SK-N-DZ (cell line): ENCODE data around the gene TRIM44.
"Not testable (repeated sequence)": the region's sequence is repeated elsewhere in the genome, so short reads cannot be mapped to it uniquely, and the experiment has no call there.

Experiments
- DNase-seq: peaks from one replicate; pipeline ENCODE4 v3.0.0-alpha.2; 2015; ENCODE audit warnings: low spot score

The TRIM44 gene

DNA sequence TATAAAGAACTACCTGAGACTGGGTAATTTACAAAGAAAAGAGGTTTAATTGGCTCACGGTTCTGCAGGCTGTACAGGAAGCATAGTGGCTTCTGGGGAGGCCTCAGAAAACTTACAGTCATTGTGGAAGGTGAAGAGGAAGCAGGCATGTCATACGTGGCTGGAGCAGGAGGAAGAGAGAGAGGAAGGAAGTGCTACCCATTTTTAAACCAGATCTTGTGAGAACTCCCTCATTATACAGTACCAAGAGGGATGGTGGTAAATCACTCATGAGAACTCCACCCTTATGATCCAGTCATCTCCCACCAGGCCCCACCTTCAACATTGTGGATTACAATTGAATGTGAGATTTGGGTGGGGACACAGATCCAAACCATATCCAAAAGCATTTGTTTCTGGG is 53.1 kb downstream of the TRIM44 start:
- DNase-seq, result not testable (repeated sequence)

DNA sequence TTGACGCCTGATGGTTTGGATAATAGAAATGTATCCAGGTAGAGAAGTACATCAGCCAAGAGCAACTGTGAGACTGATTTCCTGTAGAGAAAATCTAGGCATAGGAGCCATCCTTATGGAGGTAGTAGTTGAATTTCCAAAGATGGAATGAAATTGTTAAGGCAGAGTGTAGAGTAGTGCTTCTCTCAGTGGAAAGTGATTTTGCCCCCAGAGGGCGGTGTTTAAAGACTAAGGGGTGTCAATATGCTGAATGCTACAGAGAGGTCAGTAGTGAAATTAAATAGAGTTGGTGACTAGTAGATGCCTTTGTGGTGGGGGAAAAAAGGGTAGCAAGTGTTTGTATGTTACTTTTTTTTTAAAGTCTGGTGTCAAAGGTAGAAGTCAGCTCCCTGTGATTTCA is 54.5 kb downstream of the TRIM44 start:
- DNase-seq, result no peak

DNA sequence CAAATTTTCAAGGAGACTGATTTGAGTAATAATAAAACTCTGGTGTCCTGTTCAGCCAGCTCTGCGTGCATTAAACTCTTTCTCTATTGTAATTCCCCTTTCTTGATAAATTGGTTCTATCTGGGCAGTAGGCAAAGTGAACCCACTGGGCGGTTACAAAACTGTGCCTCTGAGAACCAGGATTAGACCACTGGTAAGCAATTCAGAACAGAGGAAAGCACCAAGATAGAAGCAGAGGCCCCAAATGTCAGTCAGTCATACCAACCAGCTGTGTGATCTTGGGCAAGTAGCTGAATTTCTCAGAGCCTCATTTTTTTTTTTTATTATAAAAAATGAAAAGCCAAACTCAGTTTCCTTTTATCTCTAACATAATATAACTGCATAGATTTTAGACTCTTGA is 54.9 kb downstream of the TRIM44 start:
- DNase-seq, result no peak

DNA sequence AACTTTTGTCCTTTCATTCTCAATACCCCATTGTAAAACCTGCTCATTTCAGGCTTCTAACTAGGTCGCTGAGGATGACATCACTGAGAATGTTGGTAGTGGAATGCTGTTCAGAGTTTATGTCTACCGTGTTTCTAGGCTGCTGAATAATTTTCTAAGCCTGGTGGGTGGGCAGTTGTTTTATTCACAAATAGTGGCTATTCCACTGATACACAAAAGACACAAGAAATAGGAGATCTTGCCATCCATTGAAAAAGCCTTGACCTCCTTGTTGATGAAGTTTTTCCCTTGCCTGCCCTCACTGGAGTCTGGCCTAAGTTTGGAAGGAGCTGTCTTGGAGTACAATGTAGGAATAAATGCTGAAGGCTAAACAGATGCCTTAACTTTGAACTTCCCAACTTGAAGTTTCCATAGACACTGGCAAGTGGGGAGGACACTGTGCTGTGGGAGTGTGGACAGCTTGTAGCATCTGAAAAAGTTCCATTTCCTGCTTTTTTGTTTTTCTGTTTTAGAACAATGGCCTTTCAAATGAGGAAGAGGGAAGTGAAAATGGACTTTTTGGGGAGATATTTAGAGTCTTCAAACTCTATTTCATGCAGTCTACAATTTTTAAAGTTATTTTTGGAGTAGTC is 59.2 kb downstream of the TRIM44 start:
- no peak for DNase-seq

DNA sequence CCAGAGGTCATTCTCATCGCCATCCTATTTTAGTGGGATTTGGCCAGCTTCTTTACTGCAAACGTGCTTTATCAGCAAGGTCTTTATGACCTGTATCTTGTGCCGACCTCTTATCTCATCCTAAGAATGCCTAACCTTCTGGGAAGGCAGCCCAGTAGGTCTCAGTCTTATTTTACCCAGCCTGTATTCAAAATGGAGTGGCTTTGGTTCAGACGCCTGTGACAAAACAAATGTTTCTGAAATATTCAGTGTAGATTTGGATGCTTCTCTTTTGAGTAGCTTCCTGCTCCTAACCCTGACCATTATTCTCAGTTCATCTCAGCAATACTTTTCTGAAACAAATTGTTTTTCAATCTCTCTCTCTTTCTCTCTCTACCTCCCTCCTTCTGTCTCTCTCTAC is 60.1 kb downstream of the TRIM44 start:
- no peak for DNase-seq

DNA sequence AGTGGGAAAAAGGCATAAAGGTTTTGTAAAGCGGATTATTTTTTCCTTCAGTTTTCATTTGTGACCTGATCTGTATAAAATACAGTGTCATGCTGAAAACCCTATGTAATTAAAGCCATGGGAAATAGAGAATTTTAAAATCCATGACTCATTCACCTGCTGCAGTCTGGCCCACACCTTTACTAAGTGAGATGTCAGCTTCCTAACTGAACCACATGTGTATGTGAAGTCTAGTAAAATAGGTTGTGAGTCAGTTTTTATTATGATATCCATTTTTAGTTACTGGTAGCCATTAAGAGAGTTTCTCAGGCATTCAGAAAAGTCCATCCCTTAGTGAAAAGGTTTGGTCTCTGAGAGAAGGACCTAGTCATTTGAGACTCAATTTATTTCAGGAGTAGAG is 60.9 kb downstream of the TRIM44 start:
- DNase-seq, result no peak

DNA sequence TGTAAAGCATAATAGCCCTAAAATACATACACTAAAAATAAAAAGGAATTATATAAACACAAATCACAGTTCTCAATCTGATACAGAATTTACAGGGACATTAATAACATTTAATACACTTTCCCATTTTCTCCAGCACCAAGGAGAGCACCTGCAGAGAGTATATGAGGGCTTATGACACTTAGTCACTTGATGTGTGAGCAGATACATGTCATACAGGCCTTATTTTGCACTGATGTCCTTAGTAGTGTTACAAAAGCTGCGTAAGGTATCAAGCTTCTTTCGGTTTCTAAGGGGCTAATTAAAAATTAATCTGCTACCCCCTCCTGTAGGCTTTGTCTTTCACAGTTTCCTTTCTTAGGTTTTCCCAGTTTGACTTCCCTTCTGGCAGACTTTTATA is 61.3 kb downstream of the TRIM44 start:
- no peak for DNase-seq

DNA sequence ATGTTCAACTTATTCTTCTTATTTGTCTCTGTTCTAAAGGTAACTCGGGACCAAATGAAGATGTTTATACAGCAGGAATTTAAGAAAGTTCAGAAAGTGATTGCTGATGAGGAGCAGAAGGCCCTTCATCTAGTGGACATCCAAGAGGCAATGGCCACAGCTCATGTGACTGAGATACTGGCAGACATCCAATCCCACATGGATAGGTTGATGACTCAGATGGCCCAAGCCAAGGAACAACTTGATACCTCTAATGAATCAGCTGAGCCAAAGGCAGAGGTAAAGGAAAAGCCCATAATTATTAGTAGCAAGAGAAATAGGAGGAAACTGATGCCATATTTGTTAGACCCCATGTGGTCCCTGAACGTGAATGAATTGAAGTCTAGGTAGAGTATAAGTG is 63.3 kb downstream of the TRIM44 start:
- DNase-seq, result no peak

DNA sequence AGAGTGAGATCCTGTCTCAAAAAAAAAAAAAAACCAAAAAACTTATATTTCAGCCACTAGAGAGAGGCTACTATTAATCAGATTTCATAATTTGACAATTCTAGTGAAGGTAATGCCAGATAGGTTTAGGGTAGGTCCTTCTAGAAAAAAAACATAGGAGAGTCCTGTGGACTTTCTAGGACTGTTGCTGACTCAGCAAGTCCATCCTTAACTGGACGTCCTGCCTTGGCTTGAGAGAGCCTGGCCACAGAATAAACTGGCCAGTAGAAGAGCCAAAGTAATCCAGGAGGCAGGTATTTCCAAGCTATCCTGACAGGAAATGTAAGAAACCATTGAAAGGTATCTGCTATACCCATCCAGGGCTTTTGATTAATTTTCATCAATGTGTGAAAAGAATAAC is 64.6 kb downstream of the TRIM44 start:
- no peak for DNase-seq

DNA sequence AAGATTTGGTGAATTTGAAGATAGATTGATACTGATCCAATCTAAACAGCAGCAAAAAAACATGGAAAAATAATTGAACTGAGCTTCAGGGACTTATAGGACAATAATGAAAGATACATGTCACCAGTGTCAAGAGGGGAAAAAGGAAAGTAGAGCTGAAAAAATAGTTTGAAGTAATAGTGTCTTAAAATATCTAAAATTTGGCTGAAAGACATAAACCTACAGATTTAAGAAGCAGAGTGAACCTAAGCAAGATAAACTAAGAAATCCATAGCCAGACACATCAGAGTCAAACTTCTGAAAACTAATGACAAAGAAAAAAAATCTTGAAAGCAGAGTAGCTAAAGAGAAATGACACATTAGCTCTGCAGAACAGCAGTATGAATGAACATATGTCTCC is 67.7 kb downstream of the TRIM44 start:
- DNase-seq, result no peak

DNA sequence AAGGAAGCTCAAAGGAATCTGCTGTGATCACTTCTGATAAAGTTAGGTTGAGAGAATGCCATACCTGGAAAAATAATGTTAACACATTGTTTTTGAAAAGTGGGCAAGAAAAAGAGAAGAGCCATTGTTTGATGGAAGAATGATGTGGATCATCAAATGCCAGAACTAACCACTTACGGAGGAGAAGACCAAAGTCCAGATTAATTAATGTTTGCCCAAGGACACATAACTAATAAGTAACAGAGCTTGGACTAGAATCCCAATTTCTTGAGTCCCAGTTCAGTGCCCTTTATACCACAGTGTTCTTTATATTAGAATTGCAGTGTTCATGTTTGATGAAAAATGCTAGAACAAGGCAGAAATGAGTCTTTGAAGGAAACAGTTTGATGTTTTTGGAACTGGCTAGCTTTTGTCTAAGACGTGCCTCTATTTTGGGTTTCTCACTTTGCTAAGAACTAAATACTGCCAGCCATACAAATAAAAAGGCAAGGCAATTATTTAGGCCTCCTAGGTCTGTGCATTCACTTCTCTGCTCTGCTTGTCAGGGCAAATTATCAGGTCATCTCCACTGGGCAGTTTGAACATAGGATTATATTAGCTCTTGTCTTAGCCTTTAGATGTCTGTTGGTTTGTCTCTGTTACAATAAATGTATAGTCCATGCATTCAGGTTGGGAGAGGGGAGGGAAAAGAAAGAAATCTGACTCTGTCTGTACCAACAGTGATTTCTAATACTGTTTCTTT is 72.3 kb downstream of the TRIM44 start:
- no peak for DNase-seq

DNA sequence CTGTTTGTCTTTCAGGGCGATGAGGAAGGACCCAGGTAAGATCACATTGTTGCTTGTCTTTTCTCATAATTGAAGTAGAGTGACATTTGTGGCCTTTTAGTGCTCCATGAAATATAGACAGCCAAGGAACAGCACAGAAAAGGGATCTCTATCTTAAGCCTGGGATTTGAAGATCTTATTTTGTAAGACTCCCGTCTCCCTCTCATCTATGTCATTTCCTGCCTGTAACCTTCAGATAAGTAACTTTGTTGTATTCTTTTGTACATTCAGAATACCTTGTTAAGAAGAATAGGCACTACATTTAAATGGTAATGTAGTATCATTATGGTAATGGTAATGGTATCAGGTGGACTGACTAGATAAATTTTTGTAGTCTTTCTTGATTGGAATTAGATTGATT is 72.8 kb downstream of the TRIM44 start:
- DNase-seq, result no peak

DNA sequence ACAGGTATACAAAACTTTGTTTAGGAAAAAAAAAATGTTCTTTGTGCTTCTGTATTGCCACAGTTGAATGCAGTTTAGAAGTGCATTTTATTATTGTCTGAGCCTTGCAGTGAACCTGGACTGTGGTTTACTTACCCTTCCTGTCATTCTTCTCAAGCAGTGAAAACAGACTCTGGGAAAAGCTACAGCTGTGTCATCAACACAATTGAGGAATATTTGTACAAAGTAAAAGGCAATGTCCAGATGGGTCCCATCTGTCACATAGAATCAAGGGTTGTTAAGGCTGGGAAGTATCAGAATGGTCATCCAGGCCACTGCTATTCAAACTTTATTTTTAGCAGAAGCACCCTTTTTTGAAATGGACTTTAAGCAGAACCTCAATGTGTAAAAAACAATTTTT is 73.3 kb downstream of the TRIM44 start:
- no peak for DNase-seq

DNA sequence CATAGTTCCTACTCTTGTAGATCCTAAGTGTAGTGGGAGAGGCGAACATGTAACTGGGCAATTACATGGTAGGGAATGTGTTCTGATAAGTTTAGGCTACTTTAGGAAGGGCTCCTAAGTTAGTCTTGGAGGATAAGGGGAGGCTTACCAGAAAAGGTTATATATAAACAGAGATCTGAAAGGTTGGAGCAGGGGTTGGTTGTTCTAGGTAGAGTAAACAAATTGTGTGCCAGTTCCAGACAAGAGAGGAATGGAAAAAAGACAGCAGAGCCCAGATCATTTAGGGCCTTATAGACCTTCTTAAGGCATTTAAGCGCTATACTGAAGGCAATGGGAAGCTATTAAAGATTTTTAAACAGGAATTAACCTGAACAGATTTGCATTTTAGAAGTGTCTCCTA is 74.4 kb downstream of the TRIM44 start:
- DNase-seq, result no peak

DNA sequence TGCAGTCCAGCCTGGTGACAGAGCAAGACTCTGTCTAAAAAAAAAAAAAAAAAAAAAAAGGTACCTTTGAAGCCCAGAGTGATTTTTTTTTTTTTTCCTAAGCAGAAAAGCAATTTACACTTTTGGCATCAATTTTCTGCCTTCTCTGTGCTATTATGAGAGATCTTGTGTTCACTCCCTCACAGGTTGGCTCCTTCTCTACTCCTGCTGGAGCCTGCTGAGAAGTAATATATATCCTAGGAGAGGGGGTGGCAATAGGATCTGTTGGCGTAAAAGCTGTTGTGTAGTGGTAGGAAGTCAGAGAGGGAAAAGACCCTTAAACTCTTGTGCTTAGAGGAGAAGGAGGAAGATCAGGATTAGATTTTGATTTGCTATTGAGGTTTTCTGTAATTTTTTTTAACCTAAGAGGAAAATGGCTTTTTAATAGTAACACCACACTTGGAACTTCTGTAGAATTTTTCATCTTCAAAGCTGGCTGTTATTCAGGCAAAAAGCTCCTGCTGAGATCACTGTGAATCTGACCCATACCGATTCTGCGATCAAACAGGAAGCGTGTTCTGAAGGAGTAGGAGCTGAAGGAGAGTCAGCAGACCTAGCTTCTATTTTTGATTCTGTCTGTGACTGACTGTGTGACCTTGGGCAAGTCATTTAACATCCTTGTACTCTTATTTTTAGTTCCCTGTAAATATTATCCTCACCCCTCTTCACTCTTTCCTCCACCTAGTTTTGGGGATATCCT is 77.7 kb downstream of the TRIM44 start:
- DNase-seq, result no peak

DNA sequence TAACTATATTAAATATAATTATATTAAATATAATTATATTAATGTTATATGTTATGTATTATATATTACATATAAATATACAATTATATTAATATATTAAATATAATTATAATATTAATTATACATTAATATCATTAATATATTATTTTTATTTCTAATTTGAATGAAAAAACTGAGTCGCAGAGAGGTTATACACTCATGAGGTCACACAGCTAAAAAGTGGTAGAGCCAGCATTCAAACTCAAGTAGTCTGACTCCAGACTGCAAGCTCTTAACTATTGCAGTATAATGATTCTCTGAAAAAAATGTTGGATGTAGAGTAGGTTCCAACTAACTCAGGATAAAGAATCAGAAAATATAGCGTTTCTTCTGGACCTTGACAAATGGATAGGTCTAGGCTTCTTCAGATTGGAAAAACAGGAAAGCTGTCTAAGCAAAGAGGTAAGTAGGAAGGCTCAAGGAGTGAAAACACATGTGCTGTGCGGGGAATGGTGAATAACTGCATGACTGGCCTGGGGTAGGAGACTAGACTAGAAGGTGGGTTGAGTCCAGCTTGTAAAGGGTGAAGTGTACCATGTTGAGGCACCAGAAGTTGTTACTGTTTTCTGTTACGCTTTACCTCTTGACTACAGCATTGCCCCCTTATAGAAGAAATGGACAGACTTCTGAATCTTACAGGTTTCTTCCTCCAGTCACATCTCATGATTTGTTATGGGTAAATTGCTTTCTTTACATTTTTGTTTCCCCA is 80.3 kb downstream of the TRIM44 start:
- DNase-seq, result peak; percentile 8

DNA sequence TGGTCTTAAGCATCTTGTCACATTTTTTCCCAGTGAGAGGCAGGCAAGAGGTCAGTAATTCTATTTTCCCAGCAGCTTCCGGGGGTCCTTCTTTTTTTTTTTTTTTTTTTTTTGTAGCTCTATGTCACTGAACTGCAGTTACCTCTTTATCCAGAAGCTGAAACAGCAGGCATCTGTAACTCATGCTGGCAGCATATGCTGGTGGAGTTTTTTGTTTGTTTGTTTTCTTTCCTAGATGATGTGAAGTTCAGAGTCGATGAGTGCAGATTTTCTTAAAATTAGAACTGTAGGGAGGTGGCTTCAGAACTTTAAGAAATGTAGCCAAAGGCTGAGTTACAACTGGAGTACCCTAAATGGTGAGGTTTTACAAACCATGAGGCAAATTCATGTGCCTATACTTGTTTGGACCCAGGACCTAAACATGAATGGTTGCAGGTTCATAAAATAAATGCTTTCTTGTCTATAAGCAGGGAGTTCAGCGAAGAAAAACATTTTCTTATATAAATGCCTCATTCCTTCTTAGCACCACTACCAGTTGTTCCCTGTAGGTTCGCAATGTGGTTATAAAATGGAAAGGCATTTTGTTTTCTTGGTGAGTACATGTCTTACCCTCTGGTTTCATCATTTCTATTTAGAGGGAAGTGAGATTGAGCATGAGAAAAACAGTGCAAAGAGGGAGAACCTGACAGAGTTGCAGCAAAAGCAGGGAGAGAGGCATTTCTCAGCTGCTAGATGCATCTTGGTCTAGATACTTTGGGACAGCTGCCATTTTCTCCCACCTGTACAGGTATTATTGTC is 84.0 kb downstream of the TRIM44 start:
- DNase-seq, result no peak

DNA sequence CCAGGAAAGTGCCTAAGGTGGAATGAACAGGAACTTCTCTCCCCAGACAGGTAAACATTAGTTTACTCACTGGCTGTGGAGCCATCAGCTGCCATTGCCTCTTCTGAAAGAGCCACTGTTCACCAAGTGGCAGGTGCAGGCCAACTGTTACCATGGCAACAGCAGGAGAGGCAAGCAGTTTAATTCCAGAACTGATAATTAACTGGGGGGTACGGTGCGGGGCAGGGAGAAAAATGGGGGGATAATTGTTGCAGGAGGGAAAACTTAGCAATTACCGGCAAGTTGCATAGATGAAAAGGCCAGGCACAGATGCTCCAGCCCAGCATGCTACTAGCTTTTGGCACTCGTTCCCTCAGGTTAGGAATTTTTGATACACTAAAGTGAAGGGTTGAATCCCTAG is 85.1 kb downstream of the TRIM44 start:
- DNase-seq, result no peak

DNA sequence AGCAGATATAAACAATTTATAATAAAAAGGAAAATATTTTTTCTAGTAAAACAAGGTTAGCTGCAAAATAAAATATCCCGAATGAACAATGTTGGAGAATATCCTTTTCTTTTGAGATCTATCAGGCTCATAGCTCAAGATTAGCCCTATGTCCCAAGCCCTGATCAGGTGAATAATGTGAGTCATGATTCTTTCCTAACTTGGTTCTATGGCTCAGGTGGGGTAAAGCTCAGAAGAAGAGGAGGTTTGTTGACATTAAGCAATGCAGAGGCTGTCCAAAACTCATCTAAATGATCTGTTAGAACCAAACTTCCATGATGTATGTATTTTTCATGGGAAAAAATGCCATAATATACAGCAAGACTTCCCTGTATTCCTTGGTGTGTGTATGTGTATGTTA is 86.1 kb downstream of the TRIM44 start:
- no peak for DNase-seq

DNA sequence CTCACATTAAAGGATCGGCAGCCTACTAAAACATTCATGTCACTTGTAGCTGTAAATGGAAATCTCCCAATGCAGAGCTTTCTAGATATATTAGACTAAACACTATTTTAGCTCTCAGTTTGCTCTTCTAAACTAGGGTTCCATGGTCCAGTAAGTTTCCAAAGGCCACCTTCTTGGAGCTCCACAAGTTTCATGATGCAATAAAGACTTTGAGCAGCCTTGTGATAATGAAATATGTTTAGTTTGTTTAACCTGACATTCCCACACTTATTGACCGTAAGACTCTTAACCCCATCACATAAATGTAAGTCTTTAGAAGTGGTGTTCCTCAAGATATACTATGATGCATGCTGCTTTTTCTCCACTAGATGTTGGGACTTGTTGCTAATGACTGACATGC is 87.7 kb downstream of the TRIM44 start:
- DNase-seq, result no peak

DNA sequence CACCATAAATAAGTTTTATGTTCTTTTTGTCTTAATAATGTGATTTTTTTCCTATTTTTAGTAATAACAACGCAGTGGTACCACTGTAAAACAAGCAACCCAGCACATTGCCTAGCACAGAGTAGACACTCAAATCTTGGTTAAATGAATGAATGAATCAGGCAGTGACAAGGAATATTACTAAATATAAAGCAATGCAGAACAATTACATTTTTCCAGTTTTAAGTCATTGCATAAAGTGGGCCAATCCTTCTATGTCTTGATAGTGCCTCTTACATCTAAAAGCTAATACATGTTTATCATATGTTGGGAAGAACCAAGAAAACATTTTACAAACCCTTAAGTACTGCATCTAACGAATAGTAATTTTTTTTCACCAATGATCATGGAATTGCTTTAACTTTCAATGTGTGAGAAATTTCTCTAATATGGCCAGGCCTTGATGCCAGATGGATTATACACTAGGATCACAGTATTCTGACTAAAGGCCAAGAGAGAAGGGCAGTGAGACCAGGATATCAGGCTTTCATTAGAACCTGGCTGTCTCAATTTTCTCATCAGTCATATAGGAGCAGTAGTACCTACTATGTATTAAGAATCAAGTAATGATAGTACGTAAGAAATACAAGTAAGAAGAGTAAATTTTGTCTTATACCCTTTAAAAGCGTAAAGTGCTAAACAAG is 88.5 kb downstream of the TRIM44 start:
- no peak for DNase-seq
